NCI-H2081 (cell line): Measurements from ENCODE around the gene SYTL3.
"Not testable (repeated sequence)": the region's sequence is repeated elsewhere in the genome, so short reads cannot be mapped to it uniquely, and the experiment has no call there.

Source experiments
- DNase-seq, 2 experiments: peaks; one replicate each; lab custom pipeline; 2025; lab: John Stamatoyannopoulos, UW

The SYTL3 gene

DNA sequence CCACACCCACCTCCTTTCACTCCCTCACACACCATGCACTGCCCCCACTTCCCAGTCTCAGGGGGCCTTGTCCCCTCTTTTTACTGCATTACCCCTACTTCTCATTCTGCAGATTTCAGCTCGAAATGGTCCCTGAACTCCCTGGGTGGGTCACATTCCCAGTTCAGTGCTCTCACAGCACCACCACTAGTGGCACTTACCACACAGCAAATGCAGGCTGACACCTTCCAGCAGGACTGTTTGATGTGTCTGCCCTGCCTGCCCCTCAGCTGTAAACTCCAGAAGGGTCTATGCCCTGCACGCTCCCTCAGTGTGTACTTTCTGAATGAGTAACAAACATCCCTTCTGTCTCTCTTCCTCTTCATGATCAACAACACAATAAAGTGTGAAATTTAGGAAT, 9.3 kb upstream of the SYTL3 start:
- no peak for DNase-seq

DNA sequence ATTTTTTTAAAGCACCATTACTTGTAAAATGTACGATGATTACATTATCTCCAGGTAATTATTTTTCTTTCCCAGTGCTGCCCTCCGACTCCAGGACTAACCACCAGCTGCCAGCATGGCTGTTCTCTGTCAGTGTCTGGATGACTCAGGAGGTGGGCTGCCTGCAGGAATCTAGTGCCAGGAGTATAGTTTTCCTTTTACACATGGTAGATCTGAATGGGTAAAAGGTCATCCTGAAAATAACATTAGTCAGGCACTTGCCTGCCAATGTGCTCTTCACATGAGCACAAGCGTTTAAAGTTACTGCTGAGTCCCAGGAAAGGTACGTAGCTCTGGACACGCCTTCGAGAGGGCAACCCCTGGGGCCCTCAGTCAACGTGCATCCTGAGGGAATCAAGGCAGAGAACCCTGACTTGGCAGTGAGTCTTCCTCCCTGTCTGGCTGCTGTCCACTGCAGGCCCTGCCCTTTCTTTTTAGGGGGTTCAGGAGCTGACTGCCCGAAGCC, 7.7 kb upstream of the SYTL3 start:
- DNase-seq: no peak

DNA sequence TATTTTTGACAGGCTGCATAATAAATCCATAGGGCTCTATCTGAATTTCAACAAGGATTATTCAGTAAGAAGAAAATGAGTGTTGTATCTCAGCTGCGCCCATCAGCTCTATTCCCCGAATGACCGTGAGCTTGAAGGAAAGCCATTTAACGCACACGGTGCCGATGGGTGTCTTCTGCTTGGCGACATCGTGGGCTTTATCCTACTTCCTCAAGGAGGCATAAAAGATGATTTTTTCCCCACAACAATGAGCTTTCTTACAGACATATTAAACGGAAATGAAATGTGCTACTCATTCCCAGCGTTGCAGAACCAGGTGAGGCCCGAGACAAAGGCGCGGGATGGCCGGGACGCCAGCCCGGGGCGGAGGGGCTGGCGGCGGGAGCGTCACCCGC, 6.0 kb upstream of the SYTL3 start:
- no peak for DNase-seq

DNA sequence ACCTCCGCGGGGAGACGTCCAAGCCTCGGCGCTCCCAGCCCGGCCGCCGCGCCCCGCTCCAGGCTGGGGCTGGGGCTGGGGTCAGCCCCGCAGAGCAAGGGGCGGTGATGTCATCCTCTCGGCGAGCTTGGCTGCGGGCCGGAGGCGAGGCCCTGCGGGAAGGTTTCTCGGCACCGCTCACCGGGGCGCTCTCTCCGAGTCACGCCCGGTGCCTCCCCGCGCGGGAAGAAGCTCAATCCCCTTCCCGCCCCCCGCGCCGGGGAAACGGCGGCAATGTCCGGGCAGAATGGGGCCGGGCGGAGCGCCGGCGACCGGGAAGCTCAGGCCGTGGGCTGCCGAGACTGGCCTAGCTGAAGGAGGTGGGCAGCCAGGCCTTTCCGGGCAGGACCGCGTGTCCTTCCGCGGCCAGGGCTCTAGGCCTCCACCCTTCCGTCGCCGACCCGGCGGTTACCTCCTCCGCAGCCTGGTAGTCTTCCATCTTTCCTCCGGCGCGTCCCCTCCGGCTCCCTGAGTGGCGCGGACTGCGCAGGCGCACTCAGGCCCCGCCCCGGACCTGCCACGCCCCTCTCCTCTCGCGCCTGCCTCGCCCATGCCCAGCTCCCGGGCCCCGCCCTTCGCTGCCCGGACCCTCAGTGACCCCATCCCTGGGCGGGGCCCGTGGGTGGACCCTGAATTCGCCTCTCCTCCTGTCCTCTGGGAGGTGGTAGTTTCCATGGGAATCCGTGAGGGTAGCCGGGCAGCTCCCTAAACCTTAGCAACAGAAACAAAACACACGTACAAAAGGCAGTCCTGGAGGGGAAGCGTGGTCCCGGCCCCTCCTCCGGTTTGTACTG, 5.4 kb upstream of the SYTL3 start, which contains the start of gene DYNLT1:
Gene DYNLT1 (minus strand): TSS at position 513 of the 833 bp plus-strand sequence. CDS start 35 bp downstream, at position 478.
- DNase-seq: peak; percentile 80 to 86

DNA sequence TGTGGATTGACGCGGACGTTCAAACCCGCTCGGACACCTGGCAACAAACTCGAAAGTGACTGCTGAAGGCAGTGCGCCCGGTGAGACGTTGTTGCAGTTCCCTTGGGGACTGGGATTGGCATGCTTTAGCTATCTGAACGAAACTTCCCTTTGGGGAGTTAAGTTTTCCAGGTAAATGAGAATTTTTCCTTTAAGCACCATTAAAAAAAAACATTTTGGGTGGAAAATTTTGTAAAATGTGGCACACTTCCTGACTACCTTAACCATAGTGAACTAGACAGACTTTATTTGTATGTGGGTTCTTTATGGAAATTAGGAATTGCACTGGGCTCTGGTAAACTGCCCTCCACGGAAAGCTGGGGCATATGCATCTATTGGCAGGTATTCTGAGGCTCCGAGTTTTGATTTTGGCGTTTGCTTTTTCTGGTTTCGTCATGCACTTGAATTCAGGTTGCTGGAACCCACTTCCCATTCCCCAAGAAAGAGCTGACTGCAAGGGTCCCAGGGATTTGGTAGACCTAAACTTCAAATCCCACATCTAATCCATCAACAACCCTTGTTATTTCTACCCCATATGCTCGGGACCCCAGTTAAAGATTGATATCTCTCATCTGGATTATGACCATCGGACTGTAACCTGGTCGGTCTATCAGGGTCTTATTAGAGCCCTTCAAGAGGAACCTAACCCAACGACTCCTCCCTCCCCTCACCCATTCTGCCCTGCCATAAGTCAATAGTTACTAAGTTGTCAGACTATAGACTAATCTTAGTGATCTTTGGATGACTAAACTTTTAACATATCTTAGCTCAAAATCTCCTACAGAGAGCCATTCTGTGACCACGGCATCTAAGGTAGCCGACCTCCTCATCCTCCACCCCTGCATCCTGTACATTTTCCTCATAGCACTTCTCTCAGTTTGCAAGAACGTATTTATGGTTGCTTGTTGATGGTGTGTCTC, 4.5 kb upstream of the SYTL3 start:
- DNase-seq: no peak

DNA sequence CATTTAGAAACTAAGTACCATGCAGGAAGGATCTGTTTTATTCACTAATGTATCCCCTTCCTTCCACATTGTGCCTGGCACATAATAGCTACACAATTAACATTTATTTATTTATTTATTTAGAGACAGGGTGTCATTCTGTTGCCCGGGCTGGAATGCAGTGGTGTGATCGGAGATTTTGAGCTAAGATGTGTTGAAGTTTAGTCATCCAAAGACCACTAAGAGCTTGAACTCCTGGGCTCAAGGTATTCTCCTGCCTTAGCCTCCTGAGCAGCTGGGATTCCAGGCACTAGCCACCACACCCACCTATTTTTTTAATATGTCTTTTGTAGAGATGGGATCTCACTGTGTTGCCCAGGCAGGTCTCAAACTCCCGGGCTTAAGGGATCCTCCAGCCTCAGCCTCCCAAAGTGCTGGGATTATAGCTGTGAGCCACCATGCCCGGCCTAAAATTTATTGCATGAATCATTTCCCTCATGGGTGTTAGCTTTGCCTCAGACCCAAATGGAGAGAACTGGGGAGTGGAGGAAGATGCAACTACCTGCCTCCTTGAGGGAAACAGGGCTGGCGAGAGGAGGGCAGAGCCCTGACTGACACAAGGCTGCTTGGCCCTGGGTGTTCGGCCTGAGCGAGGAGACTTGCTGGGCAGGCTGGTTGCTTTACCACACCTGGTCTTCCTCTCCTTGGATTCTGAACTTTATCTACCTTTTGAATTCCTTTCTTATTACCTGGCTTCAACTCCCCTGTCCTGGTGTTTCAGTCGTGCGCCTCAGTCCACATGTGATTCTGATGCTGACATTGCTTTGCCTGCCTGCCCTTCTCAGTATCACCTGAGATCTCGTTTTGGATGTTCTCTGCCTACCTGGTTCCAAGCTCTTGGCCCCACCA, 3.6 kb upstream of the SYTL3 start:
- DNase-seq: no peak

DNA sequence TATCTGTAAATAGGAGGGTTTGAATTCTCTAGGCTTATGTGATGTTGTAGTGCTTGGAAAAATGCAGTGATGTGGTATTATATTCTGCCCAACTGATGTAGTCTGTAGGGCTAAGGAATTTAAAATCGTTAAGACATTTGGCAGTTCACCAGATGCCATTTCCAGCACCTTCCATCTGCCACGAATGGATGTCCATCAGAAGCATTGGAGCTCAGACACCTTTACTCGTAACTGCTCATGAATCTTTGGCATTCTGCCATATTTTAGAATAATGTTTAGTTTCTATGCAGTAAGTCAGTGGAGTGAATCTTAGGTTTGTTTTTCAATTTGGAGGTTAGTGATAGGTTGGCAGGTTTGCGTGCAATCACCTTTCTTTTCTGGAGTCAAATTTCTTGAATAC, 2.4 kb upstream of the SYTL3 start:
- DNase-seq: no peak

DNA sequence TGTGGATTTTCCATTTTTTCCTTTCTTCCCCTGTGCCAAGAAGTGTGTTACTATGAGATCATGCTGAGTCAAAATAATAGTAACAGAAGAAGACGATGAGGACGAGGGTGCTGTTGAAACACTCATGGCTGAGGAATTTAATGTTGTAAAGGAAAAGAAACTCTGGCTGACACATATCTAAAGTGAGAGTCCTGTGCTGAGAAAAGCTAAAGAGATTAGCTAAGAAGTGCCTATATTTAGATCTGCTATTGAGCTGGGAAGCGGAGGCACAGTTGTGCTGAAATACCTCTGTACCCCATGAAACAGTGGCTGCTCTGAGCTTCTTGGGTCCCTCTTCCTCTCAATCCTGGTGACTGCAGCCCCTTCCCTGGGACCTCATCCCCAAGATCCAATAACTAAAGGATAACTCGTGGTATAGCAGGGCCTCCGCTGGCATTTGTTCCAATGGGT, 1.1 kb upstream of the SYTL3 start:
- no peak for DNase-seq

DNA sequence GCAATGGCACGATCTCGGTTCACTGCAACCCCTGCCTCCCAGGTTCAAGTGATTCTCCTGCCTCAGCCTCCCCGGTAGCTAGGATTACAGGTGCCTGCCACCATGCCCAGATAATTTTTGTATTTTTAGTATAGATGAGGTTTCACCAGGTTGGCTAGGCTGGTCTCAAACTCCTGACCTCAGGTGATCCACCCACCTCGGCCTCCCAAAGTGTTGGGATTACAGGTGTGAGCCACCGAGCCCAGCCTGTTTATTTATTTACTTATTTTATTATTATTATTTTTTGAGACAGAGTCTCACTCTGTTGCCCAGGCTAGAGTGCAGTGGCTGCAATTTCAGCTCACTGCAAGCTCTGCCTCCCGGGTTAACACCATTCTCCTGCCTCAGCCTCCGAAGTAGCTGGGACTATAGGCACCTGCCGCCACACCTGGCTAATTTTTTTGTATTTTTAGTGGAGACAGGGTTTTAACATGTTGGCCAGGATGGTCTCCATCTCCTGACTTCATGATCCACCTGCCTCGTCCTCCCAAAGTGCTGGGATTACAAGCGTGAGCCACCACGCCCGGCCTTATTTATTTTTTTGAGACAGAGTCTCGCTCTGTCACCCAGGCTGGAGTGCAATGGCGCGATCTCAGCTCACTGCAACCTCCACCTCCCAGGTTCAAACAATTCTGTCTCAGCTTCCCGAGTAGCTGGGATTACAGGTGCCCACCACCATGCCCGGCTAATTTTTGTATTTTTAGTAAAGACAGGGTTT, 2.3 kb downstream of the SYTL3 start:
- DNase-seq: not testable (repeated sequence)

DNA sequence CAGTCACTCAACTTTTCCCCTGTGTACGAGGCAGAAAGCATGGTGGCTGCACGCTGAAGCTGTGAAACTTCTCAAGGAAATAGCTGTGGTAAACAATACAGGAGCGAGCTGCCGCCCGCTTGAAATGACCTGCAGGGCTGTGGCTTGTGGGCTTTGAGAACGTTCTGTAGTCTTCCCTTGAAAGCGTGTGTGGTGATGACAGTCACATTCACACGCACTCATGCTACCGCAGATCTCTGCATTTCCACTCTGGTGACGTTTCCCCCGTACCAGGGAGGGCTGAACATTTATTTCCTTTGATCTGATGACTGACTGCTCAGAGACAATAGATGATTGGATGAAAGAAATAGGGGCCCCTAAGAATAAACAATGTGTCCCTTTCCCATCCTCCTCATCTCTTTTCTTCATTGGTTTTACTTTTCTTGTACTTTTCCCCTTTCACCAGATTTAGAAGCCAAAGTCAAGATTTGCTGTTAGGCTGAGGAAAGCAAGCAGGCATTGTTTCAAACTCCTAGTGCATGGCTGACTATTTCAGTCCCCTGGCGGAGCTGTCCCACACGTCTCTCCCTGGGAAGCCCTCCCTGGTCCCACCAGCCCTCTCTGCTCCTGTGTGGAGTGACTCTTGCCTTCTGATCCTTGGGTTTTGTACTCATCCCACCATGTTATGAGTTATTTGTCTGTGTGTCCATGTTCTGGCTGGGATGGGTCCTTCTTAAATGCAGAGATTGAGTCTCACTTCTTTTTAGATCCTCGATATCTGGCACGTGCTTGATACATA, 3.9 kb downstream of the SYTL3 start:
- DNase-seq: no peak

DNA sequence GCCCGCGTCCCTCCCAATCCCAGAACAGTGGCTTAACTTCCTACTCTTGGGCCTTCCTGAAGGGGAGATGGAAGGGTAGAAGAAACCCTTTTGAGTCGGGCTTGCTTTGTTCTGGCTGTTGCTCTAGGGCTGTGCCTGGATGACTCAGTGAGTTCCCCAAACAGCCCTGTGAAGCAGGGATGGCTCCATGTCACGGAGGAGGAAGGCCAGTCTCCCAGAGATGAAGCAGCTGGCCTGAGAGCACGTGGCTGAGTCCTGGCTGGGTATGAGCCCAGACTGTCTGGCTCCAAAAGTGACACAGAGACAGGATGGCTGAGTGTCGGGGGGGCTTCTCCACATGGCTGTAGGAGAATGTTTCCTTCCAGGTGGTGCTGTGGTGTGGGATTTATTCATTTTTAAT, 4.6 kb downstream of the SYTL3 start:
- DNase-seq: no peak

DNA sequence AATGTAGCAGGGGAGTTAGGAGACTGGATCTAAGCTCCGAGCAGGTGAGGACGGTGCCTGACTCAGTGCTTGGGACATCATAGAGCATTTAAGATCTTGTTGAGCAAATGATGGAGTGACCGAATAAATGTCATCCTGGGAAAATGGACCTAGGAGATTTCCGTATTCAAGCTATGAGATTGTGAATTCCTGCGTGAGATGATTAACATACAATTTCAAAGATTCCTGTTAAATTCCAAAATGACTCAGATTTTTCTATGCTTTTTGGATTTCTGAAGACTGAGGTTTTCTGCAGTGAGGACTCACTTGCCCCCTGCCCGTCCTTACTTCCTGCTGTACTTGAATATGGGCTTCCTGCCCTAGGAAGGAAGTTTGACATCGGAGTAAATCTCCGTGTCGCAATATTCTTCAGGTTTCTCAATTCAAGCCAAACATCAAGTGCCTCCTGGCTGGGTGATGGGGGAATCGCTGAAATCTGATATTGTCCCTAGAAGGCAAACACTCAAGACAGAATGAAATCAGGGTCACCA, 5.2 kb downstream of the SYTL3 start:
- DNase-seq: no peak

DNA sequence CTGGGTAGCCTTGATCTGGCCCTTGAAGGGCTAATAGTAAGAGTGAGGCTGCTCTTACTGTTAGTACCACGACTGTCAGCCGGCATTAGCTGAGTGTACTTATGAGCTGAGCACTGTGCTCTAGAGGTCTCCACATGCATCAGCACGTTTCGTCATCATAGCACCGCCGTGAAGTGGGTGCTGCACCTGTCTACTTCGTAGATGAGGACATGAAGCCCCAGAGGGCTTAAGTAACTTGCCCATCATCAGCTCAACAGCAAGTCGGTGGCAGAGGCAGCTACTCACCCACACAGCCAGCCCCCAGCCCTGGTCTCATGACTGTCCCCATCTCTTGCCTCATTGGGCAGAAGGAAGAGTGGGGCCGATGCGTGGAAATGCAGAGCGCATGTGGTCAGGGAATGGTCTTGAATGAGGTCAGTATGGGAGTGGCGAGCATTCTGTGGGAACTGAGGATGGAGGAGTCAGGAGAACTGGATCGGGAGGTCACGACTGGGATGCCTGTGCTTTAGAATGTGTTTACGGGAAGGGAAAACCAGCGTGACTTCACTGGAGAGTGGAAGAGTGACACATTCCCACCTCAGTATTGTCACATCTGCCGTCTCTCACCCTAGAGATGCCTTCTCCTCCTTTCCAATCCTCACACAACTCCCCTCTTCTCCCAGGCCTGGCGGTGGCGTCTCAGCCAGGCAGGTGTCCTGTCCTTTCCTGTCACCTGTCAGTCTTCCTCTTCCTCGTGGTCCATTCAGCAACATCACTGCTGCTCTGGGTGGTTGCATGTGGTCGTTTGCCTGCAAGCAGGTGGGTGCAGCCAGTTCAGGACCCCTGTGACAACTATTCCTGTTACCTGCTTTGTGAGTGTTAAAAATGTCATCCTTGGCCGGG, 6.0 kb downstream of the SYTL3 start:
- no peak for DNase-seq

DNA sequence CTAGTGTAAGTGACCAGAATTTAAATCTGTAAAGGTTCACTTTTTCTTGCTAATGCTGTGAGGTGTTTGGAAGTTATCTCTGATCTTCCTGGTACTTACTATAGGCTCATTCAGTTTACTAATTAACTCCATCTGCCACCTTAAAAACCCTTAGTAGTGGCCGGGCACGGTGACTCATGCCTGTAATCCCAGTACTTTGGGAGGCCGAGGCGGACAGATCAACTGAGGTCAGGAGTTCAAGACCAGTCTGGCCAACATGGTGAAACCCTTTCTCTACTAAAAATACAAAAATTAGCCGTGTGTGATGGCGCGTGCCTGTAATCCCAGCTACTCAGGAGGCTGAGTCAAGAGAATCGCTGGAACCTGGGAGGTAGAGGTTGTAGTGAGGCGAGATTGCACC, 7.1 kb downstream of the SYTL3 start:
- DNase-seq: not testable (repeated sequence)

DNA sequence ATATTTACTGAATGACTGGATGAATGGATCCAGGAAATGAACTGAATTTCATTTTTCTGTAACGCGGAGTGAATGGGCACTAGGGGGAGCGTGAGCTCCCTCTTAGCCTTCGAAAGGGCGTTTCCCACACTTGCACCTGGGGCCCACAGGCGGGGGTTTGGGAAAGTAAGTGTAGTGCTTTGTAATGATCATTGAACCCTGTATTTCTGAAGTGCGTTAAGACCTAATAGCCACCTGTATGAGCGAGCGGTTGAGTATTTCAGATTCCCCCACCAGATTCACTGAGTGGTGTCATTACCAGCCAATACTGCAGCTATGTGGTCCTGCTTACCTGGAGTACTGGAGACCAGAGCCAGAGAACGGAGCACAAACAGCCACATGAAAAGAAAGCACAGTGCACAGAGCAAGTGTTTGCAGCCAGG, 10.5 kb downstream of the SYTL3 start:
- DNase-seq: peak; percentile 53 to 81

DNA sequence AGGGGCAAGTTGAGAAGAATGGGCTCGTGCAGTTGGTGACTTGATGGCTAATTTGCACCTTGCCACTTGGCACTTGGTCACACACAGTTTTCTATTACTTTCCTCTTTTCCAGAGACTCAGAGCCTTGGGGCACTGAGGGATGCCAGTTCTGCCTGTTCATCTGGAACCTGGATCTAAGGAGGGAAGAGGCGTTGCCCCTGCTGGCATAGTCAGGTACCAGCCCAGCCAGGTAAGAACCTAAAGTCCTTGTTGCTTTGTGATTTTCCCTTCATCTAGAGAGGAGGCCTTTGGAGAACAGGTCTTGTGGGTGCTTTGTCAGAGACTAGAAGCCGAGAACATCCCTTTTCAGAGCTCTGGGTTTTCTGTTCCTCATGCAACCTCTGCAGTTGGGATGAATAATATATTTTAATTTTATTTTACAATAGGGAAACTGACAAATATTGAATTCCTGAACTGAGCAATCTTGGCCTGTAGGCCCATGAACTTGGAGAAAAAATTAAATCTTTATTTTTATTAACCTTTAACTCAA, 11.4 kb downstream of the SYTL3 start:
- peak in 1 of 2 experiments; percentile 24 for DNase-seq

DNA sequence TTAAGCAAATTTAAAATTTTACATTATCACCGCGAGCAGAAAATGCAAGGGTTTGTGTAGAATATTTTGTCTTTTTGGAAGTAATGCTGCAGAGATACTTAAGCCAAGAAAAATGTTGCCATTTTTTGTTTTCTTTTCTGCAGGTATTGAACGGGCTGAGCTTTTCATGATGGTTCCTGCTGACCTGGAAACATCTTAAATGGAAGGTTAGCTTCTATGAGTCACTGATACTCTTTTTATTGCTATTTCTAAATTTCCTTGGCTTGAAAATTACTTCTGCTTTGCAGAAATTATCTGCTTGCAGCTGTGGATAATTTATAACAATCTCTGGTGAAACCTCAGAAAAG, 12.7 kb downstream of the SYTL3 start:
- no peak for DNase-seq

DNA sequence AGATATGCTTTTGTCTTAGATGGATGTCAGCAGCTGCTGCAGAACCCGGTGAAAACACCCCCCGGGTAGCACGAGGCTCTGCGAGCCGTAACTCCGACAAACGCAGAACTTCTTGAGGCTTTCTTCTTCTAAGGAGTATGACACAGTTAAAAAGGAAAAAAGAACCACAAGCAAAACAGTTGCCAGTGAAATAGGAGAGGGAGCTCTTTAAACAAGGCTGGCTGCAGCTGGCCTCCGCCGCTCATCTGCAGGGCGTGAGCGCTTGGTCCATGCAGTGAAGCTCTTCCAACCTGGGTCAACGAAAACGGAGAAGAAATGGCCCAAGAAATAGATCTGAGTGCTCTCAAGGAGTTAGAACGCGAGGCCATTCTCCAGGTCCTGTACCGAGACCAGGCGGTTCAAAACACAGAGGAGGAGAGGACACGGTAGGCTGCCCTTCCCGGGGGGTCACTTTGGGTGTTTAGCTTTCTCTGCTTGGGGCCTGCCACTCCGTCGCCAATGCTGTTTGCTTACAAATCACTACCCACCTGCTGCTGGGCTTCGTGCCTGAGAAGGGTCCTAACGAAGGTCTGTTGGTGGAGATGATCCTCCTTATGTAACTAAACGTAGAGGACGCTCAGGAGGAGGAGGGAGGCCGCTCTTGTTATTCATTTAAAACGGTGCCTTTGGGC, 13.2 kb downstream of the SYTL3 start:
- peak; percentile 70 to 92 for DNase-seq
